Measurements from ENCODE around the gene TFPI. TPM values are rescaled to one million over a fixed set of nuclear protein-coding genes. Genes with fewer than 3 reads are reported as not detected.

TFPI gene
- total RNA-seq, 1 donor from 2014 or later, result 144 TPM

- DNase-seq (ENCODE audit: low spot score) (no peak), ATAC-seq (no peak)
These were observed 130.1 kb downstream of the TFPI start for GRCh38 chr2:187424146-187424545.

DNA sequence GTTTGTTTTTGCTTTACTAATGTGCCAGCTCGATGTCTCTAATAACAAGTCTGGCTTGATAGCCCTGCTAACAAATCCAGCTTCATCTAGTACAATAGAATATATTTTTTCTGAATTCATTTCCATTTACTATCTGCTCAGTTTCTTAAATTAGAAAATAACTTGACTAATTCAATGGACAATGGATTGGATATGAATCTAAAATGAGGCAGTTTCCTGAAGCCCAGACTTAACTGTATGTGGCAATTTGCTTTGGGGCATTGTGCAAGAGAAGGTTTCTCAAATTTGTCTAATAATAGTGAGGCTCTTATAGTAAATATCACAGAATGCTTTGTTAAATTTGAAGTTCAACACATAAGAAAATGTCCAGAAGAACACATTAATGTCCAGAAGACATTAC lies 132.0 kb downstream of the TFPI start:
- DNase-seq (ENCODE audit: low spot score) (no peak), ATAC-seq (no peak)

DNA sequence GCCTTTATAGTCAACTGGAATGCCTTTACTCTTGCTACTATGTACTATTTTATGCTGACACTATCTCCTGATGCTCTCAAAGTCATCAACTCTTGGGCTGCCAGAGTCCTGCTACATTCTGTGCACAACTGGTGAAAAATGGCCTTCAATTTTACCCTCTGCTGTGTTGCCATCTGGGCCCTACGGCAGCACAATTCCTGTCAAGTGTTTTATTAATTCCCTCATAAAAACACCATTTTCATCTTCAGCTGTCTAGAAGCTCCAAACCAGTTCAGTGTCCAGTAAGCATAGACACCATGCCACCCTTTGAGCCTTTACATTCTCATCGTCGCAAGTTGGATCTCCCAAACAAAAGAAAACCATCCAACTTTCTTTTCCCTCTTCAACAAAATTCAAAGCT lies 132.7 kb downstream of the TFPI start:
- ATAC-seq (no peak), DNase-seq (ENCODE audit: low spot score) (no peak)

DNA sequence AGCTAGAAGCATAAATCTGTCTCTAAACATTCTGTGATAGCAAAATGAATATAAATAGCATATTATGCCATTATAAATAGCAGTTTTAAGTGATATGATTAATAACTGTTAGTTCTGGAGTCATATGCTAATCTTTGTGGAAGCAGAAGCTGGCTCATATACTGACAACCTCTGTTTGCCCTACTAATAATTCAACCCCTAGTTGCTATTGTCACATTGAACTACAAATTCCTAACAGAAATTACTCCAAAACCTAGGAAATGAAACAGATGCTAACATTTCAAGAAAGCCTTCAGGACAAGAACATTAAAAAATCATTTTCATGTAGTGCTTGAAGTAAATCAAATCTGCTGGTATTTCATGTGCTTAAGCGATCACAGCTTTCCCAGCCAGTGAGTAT lies 134.4 kb downstream of the TFPI start:
- no peak for ATAC-seq

GRCh38 chr2:187415449-187415848 lies 138.8 kb downstream of the TFPI start:
- no peak for ATAC-seq
- no peak for DNase-seq (ENCODE audit: low spot score)

More for the DNA sequence above, 134.4 kb downstream of the TFPI start:
- no peak for DNase-seq (ENCODE audit: low spot score)

Other genes with a start within 250 kb of the TFPI start
- gene CALCRL, start 106.2 kb downstream of the TFPI start, total RNA-seq, result 5.2 TPM

Data from left lobe of liver (tissue), 2 donors.